GM23248 (cell line): ENCODE measurements around the gene KCNT1.

Experiments
- EZH2 ChIP-seq: fragments of 200-600 bp; sonication (generic); IDR thresholded peaks from 2 replicates; pipeline ENCODE4 v1.6.1; 2018; ENCODE audit warnings: antibody characterized with exemption, mild to moderate bottlenecking; ENCODE audit not compliant: insufficient read depth, poor library complexity, severe bottlenecking
- EZH2phosphoT487 ChIP-seq: fragments of 200-600 bp; sonication (generic); IDR thresholded peaks from 2 replicates; pipeline ENCODE4 v1.6.1; 2018; ENCODE audit warnings: antibody characterized with exemption, moderate library complexity, mild to moderate bottlenecking, low read depth; ENCODE audit not compliant: insufficient read depth

GRCh38 chr9:135769489-135770202, 67.7 kb downstream of the KCNT1 start:
- TF ChIP-seq EZH2 = no peak
- no peak for TF ChIP-seq EZH2phosphoT487
